GM21717 (cell line): ENCODE results near the gene KIN.
"Not testable (repeated sequence)": the region's sequence is repeated elsewhere in the genome, so short reads cannot be mapped to it uniquely, and the experiment has no call there.

Experiments
- ATAC-seq: cut with Tn5 transposase; IDR thresholded peaks from one replicate; pipeline ENCODE4 v1.9.1; 2021; ENCODE audit warnings: mild to moderate bottlenecking, moderate library complexity; ENCODE audit not compliant: unreplicated experiment

Gene KIN

DNA sequence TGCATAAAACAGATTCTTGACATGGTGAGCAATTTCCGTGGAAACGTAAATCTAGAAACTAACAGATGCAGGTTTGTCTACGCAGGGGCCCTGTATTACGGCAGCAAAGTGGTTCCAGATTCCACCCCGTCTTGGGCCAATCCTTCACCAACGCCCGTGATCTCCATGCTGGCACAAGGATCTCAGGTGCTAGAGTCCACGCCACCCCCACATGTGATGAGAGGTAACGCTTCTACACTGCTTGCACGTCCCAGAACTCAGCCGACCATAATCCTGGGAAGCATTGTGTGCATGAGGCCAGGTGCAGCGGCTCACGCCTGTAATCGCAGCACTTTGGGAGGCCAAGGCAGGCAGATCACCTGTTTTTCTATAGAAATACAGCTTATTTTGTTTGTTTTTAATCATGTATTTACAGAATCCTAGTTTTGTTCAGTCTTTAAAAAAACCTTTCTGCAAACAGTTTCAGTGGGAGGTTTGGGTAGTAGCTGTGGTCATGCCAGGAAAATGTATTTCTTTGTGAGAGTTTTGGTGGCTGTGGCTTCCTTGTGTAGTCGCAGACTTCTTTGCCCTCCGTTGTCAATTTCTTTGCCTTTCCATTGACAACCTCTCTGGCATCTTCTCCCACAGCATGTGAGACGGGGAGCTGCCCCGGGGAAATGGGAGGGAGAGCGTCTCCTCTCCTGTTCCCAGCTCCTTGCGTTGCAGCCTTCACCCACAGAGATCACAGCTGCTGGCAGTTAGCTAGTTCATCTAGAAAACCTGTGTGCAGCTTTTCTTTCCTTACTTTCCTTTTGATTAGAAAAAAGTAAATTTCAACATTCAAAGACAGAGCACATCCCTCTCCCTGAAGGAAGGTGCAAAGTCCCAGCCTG, 49.0 kb downstream of the KIN start:
- ATAC-seq, result no peak

DNA sequence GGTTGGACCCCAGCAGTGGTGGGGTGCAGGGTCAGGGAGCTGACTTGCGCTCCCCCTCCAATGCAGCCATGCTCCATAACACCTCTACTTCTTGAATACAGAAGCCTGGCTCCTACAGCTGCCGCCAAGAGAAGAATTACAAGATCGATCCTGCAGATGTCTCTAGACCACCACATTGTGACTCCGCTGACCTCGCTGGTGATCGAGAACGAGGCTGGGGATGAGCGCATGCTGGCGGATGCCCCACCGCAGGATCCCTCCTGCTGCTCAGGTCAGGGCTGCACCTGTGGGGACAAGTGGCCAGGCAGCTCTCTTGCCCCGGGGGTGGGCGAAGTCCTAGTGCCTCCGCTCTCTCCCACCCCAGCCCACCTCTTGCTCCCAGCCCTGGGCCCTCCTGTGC, 53.0 kb downstream of the KIN start:
- ATAC-seq, result no peak

DNA sequence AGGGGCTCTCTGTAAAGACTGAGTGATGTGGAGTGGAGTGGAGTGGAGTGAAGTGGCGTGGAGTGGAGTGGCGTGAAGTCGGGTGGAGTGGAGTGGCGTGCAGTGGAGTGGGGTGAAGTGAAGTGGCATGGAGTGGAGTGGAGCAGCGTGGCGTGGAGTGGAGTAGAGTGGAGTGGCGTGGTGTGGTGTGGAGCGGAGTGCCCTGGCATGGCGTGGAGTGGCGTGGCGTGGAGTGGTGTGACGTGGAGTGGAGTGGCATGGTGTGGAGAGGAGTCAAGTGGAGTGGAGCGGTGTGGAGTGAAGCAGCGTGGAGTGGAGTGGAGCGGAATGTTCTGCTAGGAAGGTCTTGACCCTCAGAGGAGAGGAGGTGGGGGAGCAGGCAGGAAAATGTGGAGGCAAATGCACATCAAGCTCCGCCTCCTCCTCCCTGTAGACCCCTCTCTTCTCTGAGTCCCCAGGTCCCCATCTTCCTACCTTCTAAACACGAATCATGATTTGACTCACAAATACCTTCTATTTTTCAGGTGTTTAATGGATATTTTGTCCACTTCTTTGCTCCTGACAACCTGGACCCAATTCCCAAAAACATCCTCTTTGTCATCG, 64.8 kb downstream of the KIN start:
- no peak for ATAC-seq

DNA sequence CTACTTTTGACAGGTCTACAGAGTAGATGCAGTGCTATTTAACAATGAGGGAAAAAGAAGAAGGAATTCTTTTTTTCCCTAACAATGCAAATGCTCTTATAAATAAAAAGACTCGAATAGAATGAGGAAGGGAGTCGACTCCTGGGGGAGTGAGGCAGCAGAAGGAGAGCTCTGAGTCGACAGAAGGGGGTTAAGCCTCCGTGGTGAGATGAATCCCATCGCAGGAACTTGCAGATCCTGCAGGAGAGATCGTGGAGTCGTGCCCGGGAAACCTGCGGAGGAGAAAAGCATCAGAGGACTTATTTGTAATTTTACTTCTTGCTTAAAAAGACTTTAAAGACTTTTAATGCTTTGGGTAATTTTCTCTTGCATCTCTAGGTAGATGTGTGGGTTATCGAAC, 67.3 kb downstream of the KIN start:
- no peak for ATAC-seq

DNA sequence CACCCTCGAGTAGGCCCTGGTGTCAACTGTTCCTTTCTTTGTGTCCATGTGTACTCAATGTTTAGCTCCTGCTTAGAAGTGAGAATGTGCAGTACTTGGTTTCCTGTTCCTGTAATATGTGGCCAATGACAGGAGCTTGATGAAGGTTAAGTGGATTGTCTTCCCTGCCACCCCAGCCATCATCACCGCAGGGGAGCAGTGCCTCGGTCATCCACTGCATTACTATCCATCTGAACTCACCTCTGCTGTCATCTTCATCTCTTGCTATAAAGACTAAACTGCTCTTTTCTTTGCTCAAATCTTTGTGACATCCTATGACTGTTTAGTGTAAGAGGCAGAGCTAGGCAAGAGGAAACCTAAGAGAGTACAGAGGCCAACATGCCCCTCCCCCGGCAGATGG, 69.1 kb downstream of the KIN start:
- no peak for ATAC-seq

DNA sequence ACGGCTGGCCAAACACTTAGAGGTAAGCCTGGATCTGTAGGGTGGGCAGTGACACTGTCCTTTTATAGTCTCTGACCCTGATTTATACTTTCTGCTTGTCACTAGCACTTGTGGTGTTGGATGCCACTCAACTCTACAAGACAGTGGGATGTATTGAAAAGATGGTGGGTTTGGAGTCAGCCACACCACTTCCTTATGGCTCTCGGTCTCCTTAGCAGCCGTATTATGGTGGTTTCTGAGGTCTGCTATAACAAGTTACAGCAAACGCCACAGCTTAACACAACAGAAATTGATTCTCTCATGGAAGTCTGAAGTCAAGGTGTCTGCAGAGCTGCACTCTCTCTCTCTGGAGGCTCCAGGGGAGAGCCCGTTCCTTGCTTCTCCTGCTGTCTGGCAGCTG, 70.0 kb downstream of the KIN start:
- ATAC-seq, result no peak

DNA sequence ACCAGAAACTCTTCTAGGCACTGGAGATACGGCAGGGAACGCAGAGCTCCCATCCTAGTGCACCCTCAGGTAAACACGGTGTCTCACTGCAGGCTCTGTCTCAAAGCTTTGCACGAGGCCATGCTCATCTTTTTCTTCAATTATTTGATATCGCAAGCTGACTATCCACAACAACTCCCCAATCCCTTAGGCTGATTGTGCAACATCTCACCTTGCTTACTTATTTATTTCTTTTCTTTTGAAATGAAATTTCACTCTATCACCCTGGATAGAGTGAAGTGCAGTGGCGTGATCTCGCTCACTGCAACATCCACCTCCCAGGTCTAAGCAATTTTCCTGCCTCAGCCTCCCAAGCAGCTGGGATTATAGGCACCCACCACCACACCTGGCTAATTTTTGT, 72.3 kb downstream of the KIN start:
- ATAC-seq, result no peak

DNA sequence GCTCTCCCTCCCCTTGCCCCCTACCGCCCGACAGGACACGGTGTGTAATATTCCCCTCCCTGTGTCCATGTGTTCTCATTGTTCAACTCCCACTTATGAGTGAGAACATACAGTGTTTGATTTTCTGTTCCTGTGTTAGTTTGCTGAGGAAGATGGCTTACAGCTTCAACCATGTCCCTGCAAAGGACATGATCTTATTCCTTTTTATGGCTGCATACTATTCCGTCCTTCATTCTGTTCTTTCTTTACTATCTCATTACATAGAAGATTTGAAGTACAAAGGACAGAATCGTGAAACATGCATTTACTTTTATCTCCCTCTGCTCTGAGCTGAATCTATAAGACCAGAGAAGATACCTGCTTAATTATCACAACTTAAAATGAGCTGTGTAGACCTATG, 76.7 kb downstream of the KIN start:
- not testable (repeated sequence) for ATAC-seq

DNA sequence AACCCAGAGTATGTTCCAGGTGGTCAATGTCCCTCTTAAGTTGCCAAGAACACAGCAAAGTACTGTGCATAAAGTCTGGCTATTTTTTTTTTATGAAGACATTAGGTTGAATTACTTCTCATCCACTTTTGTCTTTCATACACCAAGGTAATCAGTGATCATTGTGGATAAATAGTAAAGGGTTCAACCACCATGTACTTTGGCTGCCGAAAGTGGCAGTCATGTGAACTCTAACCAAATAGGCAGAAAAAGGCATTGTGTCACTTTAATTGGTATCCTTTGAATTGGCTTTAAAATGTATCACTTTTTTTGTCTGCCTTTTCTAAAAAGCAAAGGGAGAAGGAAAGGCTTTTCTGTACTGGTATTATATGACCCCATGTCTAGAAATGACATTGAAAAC, 77.3 kb downstream of the KIN start:
- no peak for ATAC-seq

DNA sequence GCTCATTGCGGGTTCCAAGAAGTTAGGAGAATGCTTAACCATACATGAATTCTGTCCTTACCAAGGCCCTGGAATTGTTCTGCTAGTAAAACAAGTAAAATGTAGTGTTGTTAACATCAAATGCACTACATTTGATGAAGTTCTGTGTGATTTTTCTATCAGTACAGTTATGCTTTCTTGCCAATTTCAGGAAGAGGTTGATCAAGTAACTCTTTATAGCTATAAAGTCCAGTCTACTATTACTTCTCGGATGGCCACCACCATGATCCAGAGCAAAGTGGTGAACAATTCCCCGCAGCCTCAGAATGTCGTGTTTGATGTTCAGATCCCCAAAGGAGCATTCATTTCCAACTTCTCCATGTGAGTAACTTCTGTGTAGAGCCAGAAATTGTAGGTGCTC, 79.0 kb downstream of the KIN start:
- ATAC-seq, result no peak

DNA sequence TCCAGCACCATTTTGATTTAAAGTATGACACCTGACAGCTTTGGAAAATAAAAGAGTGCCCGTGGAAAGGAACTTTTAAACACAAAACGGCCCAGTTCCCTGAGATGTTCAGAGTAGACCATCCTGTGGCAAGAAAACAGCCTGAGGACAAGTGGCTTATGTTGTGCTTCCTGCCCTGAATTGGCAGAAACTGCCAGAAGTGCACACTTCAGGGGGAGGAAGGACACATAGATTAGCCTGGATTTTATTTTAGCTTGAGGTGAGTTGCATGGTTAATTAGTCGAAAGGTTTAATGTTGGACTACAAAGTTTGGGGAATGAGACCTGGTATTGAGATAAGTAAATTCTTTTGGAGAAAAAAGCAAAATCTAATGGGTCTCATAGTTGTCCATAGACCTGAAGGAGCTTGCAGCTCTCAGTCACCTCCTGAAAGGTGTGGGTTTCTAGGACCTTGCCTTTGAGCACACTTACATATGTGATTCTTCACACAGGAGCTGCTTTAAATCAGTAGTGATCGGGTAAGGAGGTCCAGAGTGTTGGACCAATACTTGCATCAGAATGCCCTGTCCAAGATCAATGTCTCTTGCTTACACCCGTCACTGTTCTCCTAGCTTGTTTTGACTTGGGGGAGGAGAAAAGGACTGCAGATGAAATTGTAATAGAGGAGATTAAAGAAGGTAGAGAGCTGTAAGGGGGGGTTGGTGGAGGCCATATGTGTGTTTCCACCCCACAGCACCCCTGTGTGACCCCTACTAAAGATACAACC, 79.8 kb downstream of the KIN start:
- ATAC-seq, result no peak

DNA sequence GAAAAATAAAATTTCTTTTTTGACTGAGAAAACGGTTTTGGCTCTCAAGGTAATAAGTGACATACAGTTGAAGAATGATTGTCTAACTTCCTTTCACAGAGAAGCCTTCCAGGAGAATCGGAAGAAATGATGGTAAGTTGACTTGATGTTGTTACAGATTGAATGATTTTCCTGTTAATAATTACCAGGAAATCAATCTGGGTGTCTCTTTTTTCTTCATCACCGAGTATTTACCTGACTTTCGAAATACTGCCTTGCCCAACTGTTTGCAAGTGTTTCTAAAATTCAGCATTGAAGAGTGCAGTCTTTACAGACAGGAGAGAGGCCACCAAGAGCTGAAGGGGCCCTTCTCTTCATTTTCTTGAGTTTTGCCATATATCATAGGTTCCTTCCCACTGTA, 80.7 kb downstream of the KIN start:
- ATAC-seq, result no peak

DNA sequence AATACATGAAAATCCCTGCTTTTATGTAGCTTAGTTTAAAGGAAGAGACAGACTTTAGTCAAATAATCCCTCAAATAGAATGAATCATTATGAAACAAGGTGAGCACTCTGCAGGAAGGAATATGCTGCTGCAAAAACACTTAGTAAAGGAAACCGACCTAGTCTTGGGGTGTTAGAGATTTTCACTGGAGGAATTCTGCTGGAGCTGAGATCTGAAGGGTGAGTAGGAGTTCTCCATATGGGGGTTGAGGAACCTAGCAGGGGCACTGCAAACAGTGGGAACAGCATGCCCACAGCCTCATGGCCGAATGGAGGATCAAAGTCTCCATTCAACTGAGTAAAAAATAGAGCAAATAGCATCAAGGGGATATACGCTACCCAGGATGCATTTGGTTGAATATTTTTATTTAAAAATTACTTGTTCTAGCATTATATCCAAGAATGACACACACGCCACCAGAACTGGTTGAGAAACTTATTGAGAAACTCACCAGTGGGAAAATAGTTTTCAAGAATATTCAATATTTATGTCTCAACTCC, 81.2 kb downstream of the KIN start:
- no peak for ATAC-seq

DNA sequence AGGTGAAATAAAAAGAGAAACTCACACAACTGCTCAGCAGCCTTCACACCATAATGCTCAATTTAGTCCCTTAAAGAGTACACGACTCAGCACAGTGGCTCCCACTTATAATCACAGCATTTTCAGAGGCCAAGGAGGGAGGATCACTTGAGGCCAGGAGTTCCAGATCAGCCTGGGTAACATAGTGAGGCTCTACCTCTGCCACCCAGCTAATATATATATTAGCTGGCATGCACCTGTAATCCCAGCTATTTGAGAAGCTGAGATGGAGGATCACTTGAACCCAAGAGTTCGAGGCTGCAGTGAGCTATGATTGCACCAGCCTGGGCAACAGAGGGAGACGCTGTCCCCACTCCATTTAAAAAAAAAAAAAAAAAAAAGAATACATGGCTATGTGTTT, 82.5 kb downstream of the KIN start:
- no peak for ATAC-seq

DNA sequence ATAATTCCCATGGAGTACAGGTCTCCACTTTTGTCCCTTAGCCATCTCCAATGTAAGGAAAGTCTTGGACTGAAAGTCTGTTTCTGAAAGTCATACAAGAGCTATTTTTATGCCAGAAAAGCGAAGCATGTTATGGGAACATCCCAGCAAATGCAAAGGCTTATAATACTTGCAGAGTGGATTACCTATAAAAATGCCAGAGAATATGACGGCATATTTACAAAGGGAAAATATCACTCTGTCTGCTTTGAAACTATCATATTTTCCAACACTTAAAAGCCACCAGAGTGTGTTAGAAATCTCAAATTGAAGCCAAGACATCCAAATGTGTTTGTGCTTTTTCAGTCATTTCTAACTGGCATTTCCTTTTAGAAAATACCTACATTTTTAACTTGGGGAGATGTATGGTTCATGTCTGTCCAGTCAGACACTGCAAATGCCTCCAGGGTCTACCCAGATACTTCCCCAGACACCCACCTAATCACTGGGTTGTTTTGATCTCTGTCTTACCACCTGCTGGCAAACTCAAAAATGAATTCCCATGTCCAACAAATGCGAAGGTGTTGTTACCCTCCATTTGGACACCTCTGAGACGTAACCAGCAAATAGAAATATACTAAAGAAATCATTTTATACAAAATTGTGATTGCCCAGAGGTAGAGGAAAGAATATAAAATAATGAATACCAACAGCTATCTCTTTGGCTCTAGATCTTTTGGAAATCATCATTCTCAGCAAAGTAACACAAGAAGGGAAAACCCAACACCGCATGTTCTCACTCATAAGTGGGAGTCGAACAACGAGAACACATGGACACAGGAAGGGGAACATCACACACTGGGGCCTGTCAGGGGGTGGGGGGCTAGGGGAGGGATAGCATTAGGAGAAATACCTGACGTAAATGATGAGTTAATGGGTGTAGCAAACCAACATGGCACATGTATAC, 83.4 kb downstream of the KIN start:
- ATAC-seq, result no peak

DNA sequence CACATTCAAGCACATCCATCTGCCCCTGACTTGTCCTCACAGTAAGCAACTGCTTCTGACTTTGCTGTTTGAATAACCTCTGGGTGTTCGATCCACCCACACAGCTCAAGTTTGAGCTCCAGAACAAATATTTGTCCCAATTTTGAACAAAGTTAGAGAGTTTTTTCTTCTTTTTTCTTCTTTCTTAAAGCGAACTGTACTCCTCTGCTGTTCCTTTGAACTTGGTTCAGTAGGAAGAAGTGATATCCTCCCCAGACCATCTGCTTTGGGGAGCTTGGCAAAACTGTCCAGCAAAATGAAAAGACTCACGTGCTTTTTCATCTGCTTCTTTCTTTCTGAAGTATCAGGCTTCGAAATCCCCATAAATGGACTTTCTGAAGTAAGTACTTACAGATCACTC, 84.7 kb downstream of the KIN start, which contains the start of gene ITIH2:
Gene ITIH2, plus strand, starts transcription at position 177 of the 400 bp plus-strand sequence. Its CDS starts 119 bp downstream, at position 296.
- ATAC-seq, result no peak

DNA sequence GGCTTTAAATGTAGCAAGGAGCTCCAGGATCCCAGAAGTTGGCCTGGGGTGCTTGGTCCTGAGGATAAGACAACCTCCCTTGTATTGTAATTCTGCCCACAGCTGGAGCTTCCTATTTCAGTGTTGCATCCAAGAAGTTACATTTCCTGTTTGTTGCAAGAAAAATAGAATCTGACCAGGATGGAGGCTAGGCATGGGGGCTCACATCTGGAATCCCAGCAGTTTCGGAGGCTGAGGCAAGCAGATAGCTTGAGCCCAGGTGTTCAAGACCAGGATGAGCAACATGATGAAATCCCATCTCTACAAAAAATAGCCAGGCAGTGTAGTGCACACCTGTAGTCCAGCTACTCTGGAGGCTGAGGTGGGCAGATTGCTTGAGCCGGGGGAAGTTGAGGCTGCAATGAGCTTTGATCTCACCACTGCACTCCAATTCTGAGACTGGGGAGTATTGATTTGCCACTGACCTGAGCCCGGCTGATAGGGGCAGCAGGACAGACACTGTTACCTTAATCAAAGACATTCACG, 85.4 kb downstream of the KIN start:
- no peak for ATAC-seq

DNA sequence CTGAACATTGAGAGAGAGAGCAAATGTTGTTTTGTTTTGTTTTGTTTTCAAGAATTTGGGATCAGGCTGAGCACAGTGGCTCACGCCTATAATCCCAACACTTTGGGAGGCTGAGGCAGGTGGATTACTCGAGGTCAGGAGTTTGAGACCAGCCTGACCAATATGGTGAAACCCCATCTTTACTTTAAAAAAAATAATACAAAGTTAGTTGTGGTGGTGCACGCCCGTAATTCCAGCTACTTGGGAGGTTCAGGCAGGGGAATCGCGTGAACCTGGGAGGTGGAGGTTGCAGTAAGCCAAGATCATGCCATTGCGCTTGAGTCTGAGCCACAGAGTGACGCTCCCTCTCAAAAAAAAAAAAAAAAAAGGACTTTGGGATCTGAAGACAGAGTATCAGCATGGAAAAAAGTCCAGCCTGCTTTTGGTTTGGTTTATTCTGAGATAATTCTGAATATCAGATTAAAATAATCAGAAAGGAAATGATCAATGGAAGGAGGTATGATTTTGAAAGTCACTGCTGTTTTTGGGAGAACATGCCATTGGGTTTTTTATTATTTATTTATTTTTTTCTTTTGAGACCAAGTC, 86.5 kb downstream of the KIN start:
- no peak for ATAC-seq
